HG03095 (cell line): Measurements from ENCODE around the gene VCL.
"Not testable (repeated sequence)": the region's sequence is repeated elsewhere in the genome, so short reads cannot be mapped to it uniquely, and the experiment has no call there.

Experiments
- ATAC-seq: cut with Tn5 transposase; IDR thresholded peaks from one replicate; pipeline ENCODE4 v1.9.1; 2021; ENCODE audit warnings: moderate library complexity; ENCODE audit not compliant: unreplicated experiment

The VCL gene

DNA sequence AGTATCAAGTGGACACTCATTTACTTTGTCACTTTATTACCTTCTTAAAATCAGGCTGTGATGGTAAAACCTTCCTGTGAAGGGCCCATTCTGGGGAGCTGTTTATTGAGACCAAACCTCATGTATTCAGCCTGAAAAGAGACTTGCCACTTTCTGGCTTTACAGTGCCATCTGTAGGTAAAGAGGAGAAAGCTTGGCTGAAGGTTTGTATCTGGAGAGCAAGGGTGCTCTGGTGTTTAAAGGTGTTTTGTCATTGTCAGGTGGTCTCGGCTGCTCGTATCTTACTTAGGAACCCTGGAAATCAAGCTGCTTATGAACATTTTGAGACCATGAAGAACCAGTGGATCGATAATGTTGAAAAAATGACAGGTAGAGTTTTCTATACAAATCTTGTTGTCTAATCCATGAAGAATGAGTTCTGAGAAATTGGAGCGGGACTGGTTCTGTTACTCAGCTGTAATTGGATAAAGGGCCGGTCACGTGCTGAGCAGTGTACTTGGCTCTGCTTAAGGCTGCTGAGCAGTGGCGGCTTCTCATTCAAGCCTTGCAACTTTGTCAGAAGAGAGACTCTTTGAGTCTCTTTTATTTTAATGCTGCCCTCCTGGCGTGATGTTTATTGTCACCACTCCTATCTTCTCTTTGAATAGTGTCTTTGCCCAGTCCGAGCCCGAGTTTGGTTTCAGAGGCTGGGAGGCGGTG is 105.8 kb downstream of the VCL start:
- ATAC-seq = no peak

DNA sequence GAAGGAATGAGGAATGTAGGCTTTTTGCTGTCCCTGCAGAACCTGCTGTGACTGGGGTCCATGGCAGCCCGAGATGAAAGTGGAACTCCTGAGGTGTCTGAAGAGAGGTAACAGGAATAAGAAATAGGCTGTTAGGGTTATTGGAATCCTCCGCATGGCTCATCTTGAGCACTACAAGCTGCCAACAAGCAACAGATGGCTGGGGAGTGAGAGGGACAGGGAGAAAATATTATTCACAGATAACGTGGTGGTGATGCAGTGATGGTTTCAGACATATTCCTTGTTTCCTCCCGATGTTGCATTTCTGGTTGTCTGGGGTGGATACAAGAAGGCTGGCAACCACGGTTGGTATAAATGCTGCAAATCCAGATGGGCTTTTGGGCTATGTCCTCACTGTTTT is 106.6 kb downstream of the VCL start:
- ATAC-seq = no peak

- no peak for ATAC-seq
Measured at GRCh38 chr10:74104996-74105395, 107.1 kb downstream of the VCL start.

DNA sequence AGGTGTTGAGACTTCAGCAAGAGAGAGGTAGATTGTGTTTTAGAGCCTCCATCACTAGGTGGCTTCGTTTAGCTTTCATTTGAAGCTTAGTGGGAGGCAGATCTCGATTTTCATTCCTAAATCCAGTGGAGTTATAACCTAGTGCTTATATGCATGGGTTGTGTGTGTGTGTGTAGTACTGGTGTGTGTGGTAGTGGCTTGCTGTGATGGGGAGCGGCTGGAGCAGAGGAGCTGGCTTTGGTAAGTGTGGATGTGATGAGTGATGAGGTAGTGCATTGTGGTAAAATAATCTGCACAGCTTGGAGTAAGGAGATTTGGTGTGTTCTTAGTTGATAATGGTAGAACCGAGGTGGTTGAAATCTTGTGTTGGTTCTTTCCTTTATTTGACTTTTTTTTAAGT is 109.5 kb downstream of the VCL start:
- ATAC-seq = no peak

GRCh38 chr10:74109452-74109851 is 111.5 kb downstream of the VCL start:
- no peak for ATAC-seq

GRCh38 chr10:74110120-74110519 is 112.2 kb downstream of the VCL start:
- no peak for ATAC-seq

DNA sequence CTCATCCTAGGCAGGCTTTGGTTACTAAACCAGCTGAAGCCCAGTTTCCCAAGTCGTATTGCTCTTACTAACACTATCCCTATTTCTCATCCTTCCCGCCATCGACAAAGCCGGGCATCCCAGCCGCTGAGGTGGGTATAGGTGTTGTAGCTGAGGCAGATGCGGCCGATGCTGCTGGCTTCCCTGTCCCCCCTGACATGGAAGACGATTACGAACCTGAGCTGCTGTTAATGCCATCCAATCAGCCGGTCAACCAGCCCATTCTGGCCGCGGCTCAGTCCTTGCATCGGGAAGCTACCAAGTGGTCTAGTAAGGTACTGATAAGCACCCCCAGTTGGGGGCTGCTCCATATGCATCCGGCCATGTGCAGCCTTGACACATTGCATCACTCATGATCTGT is 113.9 kb downstream of the VCL start:
- ATAC-seq = no peak

- no peak for ATAC-seq
Measured at GRCh38 chr10:74113546-74113945, 115.6 kb downstream of the VCL start.

DNA sequence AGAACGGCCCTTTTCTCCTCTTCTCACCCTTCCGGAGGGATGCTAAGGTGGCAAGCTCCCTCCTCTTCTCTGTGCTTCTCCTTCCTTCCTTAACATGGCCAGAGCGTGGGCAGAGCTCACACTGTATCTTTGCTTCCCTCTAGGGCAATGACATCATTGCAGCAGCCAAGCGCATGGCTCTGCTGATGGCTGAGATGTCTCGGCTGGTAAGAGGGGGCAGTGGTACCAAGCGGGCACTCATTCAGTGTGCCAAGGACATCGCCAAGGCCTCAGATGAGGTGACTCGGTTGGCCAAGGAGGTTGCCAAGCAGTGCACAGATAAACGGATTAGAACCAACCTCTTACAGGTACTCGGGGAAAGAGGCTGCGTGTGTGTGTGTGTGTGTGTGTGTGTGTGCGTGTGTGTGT is 116.1 kb downstream of the VCL start:
- ATAC-seq = no peak

DNA sequence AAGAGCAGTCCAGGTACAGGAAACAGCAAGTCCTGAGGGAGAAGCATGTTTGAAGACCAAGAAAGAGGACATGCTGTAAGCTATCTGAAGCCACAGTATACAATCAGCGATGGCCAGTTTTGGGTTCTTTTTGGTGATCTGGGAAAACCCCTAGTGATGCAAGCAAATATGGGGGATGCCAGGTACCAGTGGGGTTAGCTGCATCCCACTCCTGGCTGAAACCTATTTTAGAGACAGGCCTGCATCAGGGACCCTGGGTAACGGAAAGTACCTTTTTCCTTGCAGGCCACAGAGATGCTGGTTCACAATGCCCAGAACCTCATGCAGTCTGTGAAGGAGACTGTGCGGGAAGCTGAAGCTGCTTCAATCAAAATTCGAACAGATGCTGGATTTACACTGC is 119.8 kb downstream of the VCL start:
- ATAC-seq = no peak

DNA sequence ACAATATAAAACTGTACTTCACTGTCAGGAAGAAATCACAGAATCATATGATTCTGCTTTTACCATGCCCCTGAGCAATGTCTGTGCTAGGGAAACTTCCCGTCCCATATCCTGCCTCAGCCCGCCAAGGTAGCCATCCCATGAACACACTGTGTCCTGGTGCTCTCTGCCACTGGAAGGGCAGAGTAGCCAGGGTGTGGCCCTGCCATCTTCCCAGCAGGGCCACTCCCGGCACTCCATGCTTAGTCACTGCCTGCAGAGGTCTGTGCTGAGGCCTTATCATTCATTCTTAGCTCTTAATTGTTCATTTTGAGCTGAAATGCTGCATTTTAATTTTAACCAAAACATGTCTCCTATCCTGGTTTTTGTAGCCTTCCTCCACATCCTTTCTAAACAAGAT is 120.9 kb downstream of the VCL start:
- ATAC-seq = no peak

GRCh38 chr10:74120911-74121310 is 123.0 kb downstream of the VCL start:
- ATAC-seq = no peak

- ATAC-seq = no peak
Measured at GRCh38 chr10:74121368-74121767, 123.5 kb downstream of the VCL start.

DNA sequence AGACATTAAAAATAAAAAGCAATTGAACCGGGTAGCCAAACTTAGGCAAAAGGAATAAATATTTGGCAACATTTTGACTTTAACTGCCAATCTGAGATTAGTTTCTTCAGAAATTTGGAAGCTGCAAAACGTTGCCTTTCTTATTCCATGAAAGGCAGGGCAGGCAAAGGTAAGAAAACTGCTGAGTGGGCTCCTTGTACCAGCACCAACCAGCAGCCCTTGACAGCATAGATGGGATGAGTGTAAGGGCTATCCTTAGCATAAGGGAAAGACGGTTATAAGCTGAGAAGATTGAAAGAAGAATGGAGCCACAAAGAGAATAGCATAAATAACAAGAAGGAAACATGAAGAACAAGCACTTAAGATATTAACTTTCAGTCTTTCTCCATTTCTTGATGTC is 124.1 kb downstream of the VCL start:
- no peak for ATAC-seq

DNA sequence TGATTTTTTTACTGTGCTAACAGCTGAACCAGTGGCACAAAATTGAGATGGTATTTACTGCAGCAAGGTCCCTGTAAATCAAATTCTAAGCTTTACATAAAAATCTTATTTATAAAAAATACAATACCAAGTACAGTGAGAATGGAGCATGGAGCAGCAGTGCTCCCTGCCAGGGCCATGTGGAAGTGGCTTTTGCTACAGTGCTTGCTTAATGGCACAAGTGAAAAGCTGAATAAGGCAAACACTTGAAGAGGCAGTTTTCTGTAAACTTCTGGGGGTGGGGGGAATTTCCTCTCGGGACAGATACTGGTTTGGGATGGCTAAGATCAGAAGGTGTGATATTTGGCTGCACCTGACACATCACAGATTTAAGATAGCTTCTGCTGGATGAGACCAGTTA is 125.2 kb downstream of the VCL start:
- no peak for ATAC-seq

- ATAC-seq = no peak
Measured at GRCh38 chr10:74133923-74134820, 136.3 kb downstream of the VCL start.

DNA sequence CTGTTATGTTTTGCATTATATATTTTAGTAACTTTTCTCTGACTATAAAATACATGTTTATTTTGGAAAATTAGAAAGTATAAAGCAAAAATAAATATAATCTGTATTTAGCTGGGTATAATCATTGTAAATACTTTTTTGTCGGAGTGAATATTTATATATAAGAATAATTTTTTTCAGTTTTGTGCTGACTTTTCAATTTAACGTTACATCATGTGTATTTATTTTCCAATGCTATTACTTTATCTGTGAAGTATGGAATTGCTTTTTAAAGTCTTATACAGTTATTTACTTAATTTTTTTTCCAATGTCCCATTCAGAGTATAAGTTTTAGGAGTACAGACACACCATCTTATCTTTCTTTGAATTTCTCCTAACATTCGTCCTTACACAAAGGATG is 137.5 kb downstream of the VCL start:
- ATAC-seq = no peak

DNA sequence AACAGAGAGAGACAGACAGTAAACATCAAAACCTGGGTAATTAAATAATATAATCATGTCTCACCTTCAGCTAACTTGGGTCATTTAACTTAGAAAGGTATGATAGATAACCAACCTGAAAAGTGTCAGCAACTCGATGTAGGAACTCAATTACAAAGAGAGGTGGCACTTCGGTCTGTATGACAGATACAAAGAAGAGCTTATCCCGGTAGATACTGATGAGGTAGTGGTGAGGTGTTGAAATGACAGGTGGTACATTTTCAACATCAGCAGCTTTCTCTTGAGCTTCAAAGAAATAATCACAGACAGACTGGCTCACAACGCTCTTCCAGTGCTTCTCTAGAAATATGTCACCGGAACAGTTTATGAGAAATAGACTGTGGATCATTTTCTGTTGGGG is 140.1 kb downstream of the VCL start:
- no peak for ATAC-seq

DNA sequence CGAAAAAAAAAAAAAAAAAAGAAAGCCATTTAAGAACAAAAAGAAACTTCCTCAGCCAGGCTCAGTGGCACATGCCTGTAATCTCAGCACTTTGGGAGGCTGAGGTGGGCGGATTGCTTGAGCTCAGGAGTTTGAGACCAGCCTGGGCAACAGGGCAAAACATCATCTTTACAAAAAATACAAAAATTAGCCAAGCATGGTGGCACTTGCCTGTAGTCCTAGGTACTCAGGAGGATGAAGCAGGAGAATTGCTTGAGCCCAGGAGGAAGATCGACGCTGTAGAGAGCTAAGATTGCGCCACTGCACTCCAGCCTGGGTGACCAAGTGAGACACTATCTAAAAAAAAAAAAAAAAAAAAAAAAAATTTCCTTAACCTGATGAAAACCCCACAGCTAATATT is 140.7 kb downstream of the VCL start:
- not testable (repeated sequence) for ATAC-seq

DNA sequence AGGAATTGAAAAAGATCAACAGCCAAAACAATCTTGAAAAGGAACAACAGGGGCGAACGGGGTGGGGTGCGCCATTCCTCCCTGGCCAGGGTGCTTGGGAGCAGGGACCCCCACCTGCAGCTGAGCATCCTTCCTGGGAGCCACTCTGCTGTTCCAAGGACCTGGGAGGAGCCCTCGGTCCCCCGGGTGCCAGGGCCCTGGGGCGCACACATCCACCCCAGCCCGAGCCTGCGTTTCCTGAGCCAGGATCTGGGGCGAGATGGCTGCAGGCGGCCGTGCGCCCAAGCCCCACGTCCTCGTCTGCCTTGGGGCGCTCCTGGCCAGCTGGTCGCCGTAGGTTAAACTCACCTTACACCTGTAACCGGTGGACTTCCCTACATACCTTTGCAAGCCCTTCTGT is 142.1 kb downstream of the VCL start:
- ATAC-seq = no peak

DNA sequence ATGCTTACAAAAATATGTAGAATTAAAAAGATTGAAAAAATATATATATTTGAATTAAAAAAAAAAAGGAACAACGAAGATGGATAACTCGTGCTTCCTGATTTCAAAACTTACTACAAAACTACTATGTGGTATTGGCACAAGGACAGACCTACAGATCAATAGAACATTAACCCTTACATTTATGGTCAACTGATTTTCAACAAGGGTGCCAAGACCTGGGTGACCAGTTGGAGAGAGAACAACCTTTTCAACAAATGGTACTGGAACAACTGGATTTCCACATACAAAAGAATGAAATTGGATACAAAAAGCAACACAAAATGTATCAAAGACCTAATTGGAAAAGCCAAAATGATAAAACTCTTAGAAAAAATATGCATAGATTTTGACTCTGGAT is 142.6 kb downstream of the VCL start:
- no peak for ATAC-seq

DNA sequence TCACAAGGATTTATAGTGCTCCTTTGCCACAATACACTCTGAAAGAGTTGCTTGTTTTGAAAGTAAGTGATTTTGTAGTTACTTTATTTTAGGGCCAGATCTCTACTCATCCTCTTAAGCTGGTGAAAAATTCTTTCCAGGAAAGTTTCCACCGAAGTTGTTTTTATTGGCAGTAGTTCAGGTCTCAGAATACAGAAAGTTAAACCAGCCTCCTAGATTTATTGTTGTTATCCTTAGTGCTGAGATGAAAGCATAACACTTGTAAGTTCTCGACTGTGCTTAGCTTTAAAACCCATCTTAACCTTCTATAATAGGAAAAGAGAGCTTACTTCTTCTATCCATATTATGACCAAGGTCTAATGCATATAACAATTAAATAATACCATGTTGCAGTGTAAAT is 147.2 kb downstream of the VCL start:
- no peak for ATAC-seq
